HCT116 (cell line): ENCODE measurements around the gene XPNPEP2.

Experiments
- EZH2 ChIP-seq: fragments of 200-600 bp; sonication (generic); IDR thresholded peaks from 2 replicates; pipeline ENCODE4 v1.6.1; 2017; ENCODE audit warnings: antibody characterized with exemption, mixed run types
- EZH2phosphoT487 ChIP-seq: fragments of 200-600 bp; IDR thresholded peaks from 2 replicates; pipeline ENCODE4 v1.6.1; 2018; ENCODE audit warnings: antibody characterized with exemption, borderline replicate concordance
- JUND ChIP-seq: IDR thresholded peaks from 2 replicates; pipeline ENCODE4 v1.6.1; 2012
- POLR2A ChIP-seq: IDR thresholded peaks from 2 replicates; pipeline ENCODE4 v1.7.0; 2011; ENCODE audit warnings: borderline replicate concordance; ENCODE audit not compliant: insufficient read depth, insufficient read length; ENCODE audit errors: extremely low read depth
- POLR2AphosphoS5 ChIP-seq: IDR thresholded peaks from 2 replicates; pipeline ENCODE4 v1.6.1; 2011; ENCODE audit warnings: mild to moderate bottlenecking, low read depth, low read length, moderate library complexity
- TF ChIP-seq, protein P1 (sequence below), 3 experiments: fragments of 200-600 bp in 1 of 3; sonication (generic) in 1 of 3; IDR thresholded peaks in 2 of 3; conservative IDR thresholded peaks in 1 of 3; 2 replicates each; pipeline ENCODE4 v1.5.1; 2012 to 2017; ENCODE audit warnings: low read depth in 2 of 3, low read length in 2 of 3, antibody characterized with exemption in 1 of 3, borderline replicate concordance in 1 of 3, control low read depth in 1 of 3, mild to moderate bottlenecking in 1 of 3, mixed read lengths in 1 of 3, mixed run types in 1 of 3, moderate library complexity in 1 of 3; ENCODE audit not compliant: insufficient read depth in 1 of 3

DNA sequence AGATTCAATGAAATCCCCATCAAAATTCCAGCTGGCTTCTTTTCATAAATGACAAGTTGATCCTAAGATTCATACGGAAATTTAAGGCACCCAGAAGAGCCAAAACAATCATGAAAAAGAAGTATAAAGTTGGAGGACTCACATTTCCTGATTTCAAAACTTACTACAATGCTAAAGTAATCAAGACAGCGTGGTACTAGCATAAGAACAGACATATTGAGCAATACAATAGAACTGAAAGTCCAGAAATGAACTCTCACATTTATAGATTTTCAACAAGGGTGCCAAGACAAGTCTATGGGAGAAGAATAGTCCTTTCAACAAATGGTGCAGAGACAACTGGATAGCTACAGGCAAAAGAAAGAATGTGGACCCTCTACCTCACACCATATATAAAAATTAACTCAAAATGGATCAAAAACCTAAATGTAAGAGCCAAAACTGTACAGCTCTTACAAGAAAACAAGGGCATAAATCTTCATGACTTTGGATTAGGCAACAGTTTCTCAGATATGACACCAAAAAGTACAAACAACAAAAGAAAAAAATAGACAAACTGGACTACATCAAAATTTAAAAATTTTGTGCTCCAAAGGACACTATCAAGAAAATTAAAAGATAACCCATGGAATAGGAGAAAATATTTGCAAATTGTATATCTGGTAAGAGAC is 69.5 kb downstream of the XPNPEP2 start:
- TF ChIP-seq EZH2phosphoT487 (no peak), EZH2 (no peak), POLR2A (no peak), POLR2AphosphoS5 (no peak), JUND (no peak)
- TF ChIP-seq, protein P1, sequence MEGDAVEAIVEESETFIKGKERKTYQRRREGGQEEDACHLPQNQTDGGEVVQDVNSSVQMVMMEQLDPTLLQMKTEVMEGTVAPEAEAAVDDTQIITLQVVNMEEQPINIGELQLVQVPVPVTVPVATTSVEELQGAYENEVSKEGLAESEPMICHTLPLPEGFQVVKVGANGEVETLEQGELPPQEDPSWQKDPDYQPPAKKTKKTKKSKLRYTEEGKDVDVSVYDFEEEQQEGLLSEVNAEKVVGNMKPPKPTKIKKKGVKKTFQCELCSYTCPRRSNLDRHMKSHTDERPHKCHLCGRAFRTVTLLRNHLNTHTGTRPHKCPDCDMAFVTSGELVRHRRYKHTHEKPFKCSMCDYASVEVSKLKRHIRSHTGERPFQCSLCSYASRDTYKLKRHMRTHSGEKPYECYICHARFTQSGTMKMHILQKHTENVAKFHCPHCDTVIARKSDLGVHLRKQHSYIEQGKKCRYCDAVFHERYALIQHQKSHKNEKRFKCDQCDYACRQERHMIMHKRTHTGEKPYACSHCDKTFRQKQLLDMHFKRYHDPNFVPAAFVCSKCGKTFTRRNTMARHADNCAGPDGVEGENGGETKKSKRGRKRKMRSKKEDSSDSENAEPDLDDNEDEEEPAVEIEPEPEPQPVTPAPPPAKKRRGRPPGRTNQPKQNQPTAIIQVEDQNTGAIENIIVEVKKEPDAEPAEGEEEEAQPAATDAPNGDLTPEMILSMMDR (IDR thresholded peaks at IDR 0.05 in 2 of 3, conservative IDR thresholded peaks at IDR 0.05 in 1 of 3; ENCODE audit: borderline replicate concordance in 1 of 3, insufficient read depth in 1 of 3, low read depth in 2 of 3, low read length in 2 of 3), result no peak
